Panc1 (cell line): Measurements from ENCODE around the gene PSMA5.

Experiments
- POLR2AphosphoS5 ChIP-seq: IDR thresholded peaks from 2 replicates; pipeline ENCODE4 v1.6.1; 2012; ENCODE audit warnings: mild to moderate bottlenecking, low read depth, low read length, moderate library complexity
- SIN3A ChIP-seq: IDR thresholded peaks from 2 replicates; pipeline ENCODE4 v1.6.1; 2012; ENCODE audit warnings: low read depth, mild to moderate bottlenecking, low read length, moderate library complexity, borderline replicate concordance; ENCODE audit not compliant: insufficient read depth
- TF ChIP-seq, protein P1 (sequence below), 2 experiments: IDR thresholded peaks; 2 replicates each; pipeline ENCODE4 v1.6.1; 2011 to 2012; ENCODE audit warnings: low read depth in 2 of 2, control low read depth in 1 of 2, low read length in 1 of 2, mild to moderate bottlenecking in 1 of 2, moderate library complexity in 1 of 2; ENCODE audit not compliant: insufficient read depth in 1 of 2
- TF ChIP-seq, protein P2 (sequence below): fragments of 450-650 bp; IDR thresholded peaks from 2 replicates; pipeline ENCODE4 v1.5.1; 2017; ENCODE audit warnings: mild to moderate bottlenecking

DNA sequence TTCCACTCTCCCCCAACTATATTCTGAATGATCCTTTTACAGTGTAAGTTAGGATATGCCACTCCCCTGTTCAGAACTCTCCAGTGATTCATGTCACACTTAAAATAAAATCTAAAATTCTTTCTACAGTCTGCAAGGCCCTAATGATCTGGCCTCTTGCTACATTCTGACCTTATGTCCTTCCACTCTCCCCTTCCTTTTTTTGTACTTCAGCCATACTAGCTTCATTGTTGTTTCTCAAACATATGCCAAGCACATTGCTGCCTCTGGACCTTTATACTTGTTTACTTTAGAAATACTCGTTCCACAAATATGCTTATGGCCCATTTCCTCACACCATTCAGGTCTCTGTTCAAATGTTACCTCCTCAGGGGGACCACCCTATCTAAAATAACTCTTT lies 14.8 kb upstream of the PSMA5 start:
- TF ChIP-seq, protein P1, sequence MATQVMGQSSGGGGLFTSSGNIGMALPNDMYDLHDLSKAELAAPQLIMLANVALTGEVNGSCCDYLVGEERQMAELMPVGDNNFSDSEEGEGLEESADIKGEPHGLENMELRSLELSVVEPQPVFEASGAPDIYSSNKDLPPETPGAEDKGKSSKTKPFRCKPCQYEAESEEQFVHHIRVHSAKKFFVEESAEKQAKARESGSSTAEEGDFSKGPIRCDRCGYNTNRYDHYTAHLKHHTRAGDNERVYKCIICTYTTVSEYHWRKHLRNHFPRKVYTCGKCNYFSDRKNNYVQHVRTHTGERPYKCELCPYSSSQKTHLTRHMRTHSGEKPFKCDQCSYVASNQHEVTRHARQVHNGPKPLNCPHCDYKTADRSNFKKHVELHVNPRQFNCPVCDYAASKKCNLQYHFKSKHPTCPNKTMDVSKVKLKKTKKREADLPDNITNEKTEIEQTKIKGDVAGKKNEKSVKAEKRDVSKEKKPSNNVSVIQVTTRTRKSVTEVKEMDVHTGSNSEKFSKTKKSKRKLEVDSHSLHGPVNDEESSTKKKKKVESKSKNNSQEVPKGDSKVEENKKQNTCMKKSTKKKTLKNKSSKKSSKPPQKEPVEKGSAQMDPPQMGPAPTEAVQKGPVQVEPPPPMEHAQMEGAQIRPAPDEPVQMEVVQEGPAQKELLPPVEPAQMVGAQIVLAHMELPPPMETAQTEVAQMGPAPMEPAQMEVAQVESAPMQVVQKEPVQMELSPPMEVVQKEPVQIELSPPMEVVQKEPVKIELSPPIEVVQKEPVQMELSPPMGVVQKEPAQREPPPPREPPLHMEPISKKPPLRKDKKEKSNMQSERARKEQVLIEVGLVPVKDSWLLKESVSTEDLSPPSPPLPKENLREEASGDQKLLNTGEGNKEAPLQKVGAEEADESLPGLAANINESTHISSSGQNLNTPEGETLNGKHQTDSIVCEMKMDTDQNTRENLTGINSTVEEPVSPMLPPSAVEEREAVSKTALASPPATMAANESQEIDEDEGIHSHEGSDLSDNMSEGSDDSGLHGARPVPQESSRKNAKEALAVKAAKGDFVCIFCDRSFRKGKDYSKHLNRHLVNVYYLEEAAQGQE (IDR thresholded peaks at IDR 0.05; ENCODE audit: insufficient read depth in 1 of 2, low read depth in 2 of 2, low read length in 1 of 2): no peak
- TF ChIP-seq, protein P2, sequence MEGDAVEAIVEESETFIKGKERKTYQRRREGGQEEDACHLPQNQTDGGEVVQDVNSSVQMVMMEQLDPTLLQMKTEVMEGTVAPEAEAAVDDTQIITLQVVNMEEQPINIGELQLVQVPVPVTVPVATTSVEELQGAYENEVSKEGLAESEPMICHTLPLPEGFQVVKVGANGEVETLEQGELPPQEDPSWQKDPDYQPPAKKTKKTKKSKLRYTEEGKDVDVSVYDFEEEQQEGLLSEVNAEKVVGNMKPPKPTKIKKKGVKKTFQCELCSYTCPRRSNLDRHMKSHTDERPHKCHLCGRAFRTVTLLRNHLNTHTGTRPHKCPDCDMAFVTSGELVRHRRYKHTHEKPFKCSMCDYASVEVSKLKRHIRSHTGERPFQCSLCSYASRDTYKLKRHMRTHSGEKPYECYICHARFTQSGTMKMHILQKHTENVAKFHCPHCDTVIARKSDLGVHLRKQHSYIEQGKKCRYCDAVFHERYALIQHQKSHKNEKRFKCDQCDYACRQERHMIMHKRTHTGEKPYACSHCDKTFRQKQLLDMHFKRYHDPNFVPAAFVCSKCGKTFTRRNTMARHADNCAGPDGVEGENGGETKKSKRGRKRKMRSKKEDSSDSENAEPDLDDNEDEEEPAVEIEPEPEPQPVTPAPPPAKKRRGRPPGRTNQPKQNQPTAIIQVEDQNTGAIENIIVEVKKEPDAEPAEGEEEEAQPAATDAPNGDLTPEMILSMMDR: no peak
- no peak for TF ChIP-seq POLR2AphosphoS5
- TF ChIP-seq SIN3A: no peak
